Adrenal gland (tissue), 12 donors: ENCODE results near the gene DNAAF1. TPM values are rescaled to one million over a fixed set of nuclear protein-coding genes. Genes with fewer than 3 reads are reported as not detected.

Source experiments
- DNase-seq, 7 donors: peaks; one replicate each; pipeline ENCODE4 v3.0.0-alpha.2; 2019 to 2020
- H3K27ac ChIP-seq, 5 donors: fragments of 200-600 bp; sonication (generic) in 4 of 5; 1 replicate in 3 of 5; 2 replicates in 2 of 5; pipeline versions ENCODE4 v1.5.1 to v1.8.0; 2016 to 2020; ENCODE audit warnings: mild to moderate bottlenecking in 1 of 5
- H3K27me3 ChIP-seq: fragments of 200-600 bp; 2 replicates; pipeline ENCODE4 v1.8.0; 2021
- H3K36me3 ChIP-seq, 2 donors: fragments of 200-600 bp; replicated peaks in 1 of 2; 1 replicate in 1 of 2; 2 replicates in 1 of 2; pipeline versions ENCODE4 v1.5.1 to v1.8.0; 2018 to 2022
- H3K4me1 ChIP-seq, 2 donors: fragments of 200-600 bp; replicated peaks in 1 of 2; 1 replicate in 1 of 2; 2 replicates in 1 of 2; pipeline versions ENCODE4 v1.5.1 to v1.8.0; 2018 to 2021
- H3K4me3 ChIP-seq, 4 donors: fragments of 200-600 bp; sonication (generic) in 3 of 4; one replicate each; pipeline ENCODE4 v1.5.1; 2016 to 2018
- H3K9me3 ChIP-seq, 3 donors: fragments of 200-600 bp; sonication (generic) in 1 of 3; replicated peaks in 1 of 3; 1 replicate in 2 of 3; 2 replicates in 1 of 3; pipeline versions ENCODE4 v1.5.1 to v1.8.0; 2016 to 2021
- POLR2A ChIP-seq, 2 donors: fragments of 450-650 bp; IDR thresholded peaks; one replicate each; pipeline ENCODE4 v1.6.1; 2017; ENCODE audit warnings: antibody characterized with exemption in 2 of 2, mild to moderate bottlenecking in 2 of 2, moderate library complexity in 1 of 2
- WGBS, 4 donors: extraction: QIAGEN DNeasy Blood & Tissue Kit in 2 of 4; methylation state at CpG; one replicate each; pipeline versions ENCODE4 v1.1.5 to v1.1.7; 2013 to 2017; 5-methylcytosine and 5-hydroxymethylcytosine counted together
- intact Hi-C, 2 donors: fragments of 100-400 bp; cut with DNase I; formaldehyde crosslinking; loops; one replicate each; pipeline versions ENCODE4 v1.14.1 to v1.15.0; 2022 to 2023
- polyA plus RNA-seq, 3 donors: library from polyadenylated mRNA; stranded (reverse); fragments of 200-250 nt in 2 of 3; fragments of 350-450 nt in 1 of 3; fragmentation: Illumina TruSeq in 1 of 3; extraction: RNeasy Lipid Tissue Mini Kit (QIAGEN cat#74804) in 1 of 3; gene quantifications; one replicate each; pipeline ENCODE4 v1.2.3, GENCODE V29; 2013 to 2014
- total RNA-seq, 9 donors: library from RNA; depleted of rRNA in 4 of 9; stranded (reverse); fragments of >200 nt in 4 of 9; fragments of 120-200 nt in 1 of 9; fragmentation: NEBNext Ultra II Directional in 1 of 9; extraction: Animal tissue kit (Norgen Biotek cat#: 25700) in 1 of 9; gene quantifications; one replicate each; pipeline versions ENCODE4 v1.1.0 to v1.2.4, GENCODE V29; 2013 to 2023
- TF ChIP-seq, protein P1 (sequence below), 6 experiments: fragments of 450-650 bp in 4 of 6; fragments of 200-600 bp in 2 of 6; sonication (generic) in 1 of 6; IDR thresholded peaks; 1 replicate in 5 of 6; 2 replicates in 1 of 6; pipeline versions ENCODE4 v1.5.1 to v1.8.0; 2016 to 2021; ENCODE audit warnings: antibody characterized with exemption in 6 of 6, mild to moderate bottlenecking in 2 of 6, moderate library complexity in 1 of 6
- donor health status: healthy with polysubstance abuse.
- donor health status: Bipolar disorder and iron deficiency.
- donor health status: DM: yes; HTN: yes; CAD: no.
- donor health status: DM: no; HTN: no; CAD: no.
- donor health status: DM: no; HTN: no; CAD: no.
- donor health status: DM: yes; HTN: yes; CAD: no.

Gene DNAAF1
- total and polyA plus RNA-seq, 12 donors = 0.67 to 17.9 (median 2.4) TPM

- WGBS, 4 donors = 72 to 92% (median 79%) methylated on average over 2 of the region's 2 CpGs
- H3K9me3 ChIP-seq = no peaks in the 10 kb centered on the region
- DNase-seq = no peak
- H3K27me3 ChIP-seq = no peaks in the 10 kb centered on the region
- no peaks in the 10 kb centered on the region for H3K4me1 ChIP-seq
- H3K4me3 ChIP-seq = no peak overlapping the region
- intact Hi-C loops = no loop called here
- TF ChIP-seq POLR2A (IDR thresholded peaks at IDR 0.05) = no peak
- TF ChIP-seq, protein P1, sequence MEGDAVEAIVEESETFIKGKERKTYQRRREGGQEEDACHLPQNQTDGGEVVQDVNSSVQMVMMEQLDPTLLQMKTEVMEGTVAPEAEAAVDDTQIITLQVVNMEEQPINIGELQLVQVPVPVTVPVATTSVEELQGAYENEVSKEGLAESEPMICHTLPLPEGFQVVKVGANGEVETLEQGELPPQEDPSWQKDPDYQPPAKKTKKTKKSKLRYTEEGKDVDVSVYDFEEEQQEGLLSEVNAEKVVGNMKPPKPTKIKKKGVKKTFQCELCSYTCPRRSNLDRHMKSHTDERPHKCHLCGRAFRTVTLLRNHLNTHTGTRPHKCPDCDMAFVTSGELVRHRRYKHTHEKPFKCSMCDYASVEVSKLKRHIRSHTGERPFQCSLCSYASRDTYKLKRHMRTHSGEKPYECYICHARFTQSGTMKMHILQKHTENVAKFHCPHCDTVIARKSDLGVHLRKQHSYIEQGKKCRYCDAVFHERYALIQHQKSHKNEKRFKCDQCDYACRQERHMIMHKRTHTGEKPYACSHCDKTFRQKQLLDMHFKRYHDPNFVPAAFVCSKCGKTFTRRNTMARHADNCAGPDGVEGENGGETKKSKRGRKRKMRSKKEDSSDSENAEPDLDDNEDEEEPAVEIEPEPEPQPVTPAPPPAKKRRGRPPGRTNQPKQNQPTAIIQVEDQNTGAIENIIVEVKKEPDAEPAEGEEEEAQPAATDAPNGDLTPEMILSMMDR (IDR thresholded peaks at IDR 0.05) = no peak
- no peak overlapping the region for H3K27ac ChIP-seq
- H3K36me3 ChIP-seq = no peaks in the 10 kb centered on the region
Measured at GRCh38 chr16:84209989-84210388, 64.9 kb downstream of the DNAAF1 start.

- H3K27ac ChIP-seq = no peak overlapping the region
- 65 to 71% (median 69%) methylated on average over 4 of the region's 4 CpGs for WGBS, 4 donors
- no peaks in the 10 kb centered on the region for H3K36me3 ChIP-seq
- no peaks in the 10 kb centered on the region for H3K27me3 ChIP-seq
- no peaks in the 10 kb centered on the region for H3K4me1 ChIP-seq
- no peak for DNase-seq
- no peaks in the 10 kb centered on the region for H3K9me3 ChIP-seq
- intact Hi-C loops = no loop called here
- no peak overlapping the region for H3K4me3 ChIP-seq
- TF ChIP-seq, protein P1 (IDR thresholded peaks at IDR 0.05) = no peak
- TF ChIP-seq POLR2A (IDR thresholded peaks at IDR 0.05) = no peak
Measured at GRCh38 chr16:84212154-84212553, 67.0 kb downstream of the DNAAF1 start.

- WGBS, 4 donors = 77 to 92% (median 86%) methylated on average over 4 of the region's 4 CpGs
- TF ChIP-seq, protein P1 (IDR thresholded peaks at IDR 0.05) = no peak
- no peak for TF ChIP-seq POLR2A (IDR thresholded peaks at IDR 0.05)
- Histone ChIP-seq H3K4me1 (no peaks in the 10 kb centered on the region), H3K4me3 (no peak overlapping the region), H3K27ac (no peak overlapping the region), H3K9me3 (no peaks in the 10 kb centered on the region), H3K36me3 (no peaks in the 10 kb centered on the region), H3K27me3 (no peaks in the 10 kb centered on the region)
- DNase-seq = no peak
- intact Hi-C loops = no loop called here
Measured at GRCh38 chr16:84212631-84213030, 67.5 kb downstream of the DNAAF1 start.

GRCh38 chr16:84214451-84215066, 69.5 kb downstream of the DNAAF1 start:
- no peak for DNase-seq
- TF ChIP-seq, protein P1 (IDR thresholded peaks at IDR 0.05) = no peak
- no peak for TF ChIP-seq POLR2A (IDR thresholded peaks at IDR 0.05)
- Histone ChIP-seq H3K36me3 (no peaks in the 10 kb centered on the region), H3K27me3 (no peaks in the 10 kb centered on the region), H3K27ac (no peak overlapping the region), H3K9me3 (no peaks in the 10 kb centered on the region), H3K4me3 (no peak overlapping the region), H3K4me1 (no peaks in the 10 kb centered on the region)
- intact Hi-C loops = no loop called here
- 84 to 90% (median 85%) methylated on average over 8 to 15 of the region's 15 CpGs for WGBS, 4 donors
